ENCODE results near the gene SMC6.

Gene SMC6

GRCh38 chr2:17646838-17647701 lies 106.5 kb downstream of the SMC6 start:
- DNase-seq (ENCODE audit: low spot score): no peak

- DNase-seq (ENCODE audit: low spot score): peak; percentile 81
Measured at GRCh38 chr2:17646081-17646554, 107.5 kb downstream of the SMC6 start.

DNA sequence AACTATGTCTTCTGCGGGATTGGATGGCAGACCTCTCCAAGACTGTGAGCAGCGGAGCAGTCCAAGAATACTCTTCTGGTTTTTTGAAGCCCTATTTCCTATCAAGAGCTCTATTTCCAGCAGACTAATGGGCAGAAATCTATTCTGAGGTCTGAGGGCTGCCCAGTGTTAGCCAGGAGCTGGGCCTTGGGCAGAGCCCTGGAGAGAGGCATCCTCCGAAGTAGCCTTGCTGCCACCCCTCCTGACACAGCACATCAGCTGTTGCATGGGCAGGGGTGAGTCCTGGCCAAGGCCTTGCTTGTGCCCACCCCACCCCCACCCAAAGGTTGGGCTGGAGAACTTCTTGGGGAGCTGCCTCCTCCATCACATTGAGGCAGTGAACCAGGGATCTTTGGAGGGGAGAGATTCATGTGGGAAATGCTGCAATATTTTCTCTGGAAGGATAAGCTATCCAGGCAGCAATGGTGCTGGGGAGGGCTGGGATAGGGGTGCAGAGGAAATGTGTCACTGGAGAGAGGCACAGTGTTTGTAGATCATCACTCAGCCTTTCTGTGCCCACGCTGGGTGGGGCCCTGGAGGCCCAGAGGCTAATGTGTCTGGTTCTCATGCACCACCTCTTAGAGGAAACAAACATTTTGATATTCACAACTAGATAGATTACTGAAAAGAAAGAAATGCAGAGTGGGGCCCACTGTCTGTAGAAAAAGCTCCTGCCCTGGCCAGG lies 108.5 kb downstream of the SMC6 start:
- DNase-seq (ENCODE audit: low spot score): no peak

DNA sequence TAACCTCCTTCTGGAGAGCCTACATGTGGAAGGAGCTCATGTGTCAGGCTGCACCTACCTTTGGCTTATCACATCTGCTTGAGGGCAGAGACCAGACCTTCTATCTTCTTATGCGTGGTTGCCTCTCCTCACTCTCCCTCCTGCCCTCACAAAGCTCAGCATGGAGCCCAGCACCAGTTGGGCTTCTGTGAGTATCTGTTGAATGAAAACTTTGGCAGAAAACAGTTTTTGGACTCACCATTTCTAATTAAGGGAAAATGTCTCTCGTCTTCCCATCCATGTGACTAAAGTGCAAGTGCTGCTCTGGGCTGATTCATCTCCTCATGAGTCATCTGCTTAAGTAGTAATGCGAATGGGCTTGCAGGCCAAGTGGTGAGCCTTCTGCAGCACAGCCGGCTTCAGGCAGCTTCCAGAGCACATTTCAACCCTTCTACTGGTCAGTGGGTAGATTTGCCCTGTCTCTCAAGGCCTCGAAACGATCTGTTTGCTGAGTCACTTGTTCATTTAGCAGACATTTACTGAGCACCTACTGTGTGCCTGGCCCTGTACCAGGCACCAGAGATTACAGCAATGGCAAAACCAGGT lies 110.5 kb downstream of the SMC6 start:
- DNase-seq (ENCODE audit: low spot score): no peak

DNA sequence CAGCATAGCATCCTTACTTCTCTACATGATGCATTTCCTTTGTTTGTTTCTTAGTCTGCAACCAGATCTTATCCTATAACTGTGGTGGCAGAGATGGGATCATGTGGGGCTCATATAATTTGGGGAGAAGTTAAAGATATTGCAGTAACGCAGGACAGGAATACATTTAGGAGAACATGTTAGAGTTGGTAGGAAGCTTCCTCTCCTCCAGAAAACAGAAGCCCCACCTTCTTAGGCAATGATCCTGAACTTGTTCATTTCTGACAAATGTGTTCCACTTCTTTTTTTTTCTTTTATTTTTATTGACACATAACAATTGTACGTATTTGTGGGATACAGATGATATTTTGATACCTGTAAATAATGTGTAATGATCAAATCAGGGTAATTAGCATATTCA lies 113.2 kb downstream of the SMC6 start:
- no peak for DNase-seq (ENCODE audit: low spot score)

DNA sequence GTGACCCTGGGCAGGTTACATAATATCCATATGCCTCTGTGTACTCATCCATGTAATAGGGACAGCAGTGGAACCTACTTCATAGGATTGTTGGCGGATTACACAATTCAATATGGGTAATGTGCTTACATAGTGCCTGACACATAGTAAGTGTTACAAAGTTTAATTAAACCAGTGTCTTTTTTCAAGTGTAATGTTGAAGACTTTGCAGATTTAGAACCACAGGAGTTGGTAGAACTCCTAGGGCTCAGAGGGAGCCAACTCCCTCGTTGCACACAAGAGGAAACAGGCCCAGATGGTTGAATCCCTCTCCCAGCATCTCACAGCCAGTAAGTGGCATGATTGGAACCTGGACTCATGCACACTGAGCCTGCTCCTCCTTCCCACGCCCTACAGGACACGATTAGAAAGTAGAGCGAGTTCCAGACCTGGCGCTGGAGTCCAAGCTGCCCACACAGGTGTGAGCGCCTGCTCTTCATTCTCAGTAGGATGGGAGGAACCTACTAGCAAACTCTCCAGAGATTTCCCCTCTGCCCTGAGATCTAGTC lies 115.3 kb downstream of the SMC6 start:
- no peak for DNase-seq (ENCODE audit: low spot score)

DNA sequence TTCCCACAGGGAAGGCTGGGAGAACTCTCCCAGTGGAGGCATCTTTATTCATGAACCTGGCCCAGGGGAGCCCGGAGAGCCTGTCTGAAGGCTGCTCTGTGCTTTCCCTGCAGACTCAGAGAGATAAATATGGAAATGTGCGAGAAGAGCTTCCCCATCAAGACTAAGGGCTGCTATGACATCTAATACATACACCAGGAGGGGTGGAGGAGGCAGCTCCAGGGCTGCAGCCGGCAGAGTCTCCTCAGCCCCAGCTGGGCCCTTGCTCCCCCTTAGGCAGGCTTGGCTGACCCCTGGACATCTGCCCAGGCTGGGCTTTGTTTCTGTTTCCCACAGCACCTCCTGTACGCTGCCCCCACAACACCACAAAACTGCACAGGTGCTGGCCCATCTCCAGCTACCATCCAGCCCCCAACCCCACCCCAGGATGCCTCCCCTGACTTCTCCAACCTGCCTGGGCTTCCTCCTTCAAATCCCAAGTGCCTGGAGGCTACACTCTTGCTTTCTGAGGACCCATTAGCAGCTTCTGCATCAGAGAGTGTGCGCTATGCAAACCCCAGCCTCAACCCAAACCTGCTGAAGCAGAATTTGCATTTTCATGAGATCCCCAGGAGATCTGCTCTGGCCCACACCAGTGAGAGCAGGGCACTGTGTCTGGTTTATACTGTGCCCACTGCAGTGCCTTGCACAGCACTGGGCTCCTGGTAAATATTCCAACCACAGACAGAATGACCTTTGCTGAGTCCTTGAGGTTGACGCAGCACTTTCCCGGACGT lies 116.3 kb downstream of the SMC6 start:
- no peak for DNase-seq (ENCODE audit: low spot score)

- no peak for DNase-seq (ENCODE audit: low spot score)
Measured at GRCh38 chr2:17636257-17636656, 117.4 kb downstream of the SMC6 start.

DNA sequence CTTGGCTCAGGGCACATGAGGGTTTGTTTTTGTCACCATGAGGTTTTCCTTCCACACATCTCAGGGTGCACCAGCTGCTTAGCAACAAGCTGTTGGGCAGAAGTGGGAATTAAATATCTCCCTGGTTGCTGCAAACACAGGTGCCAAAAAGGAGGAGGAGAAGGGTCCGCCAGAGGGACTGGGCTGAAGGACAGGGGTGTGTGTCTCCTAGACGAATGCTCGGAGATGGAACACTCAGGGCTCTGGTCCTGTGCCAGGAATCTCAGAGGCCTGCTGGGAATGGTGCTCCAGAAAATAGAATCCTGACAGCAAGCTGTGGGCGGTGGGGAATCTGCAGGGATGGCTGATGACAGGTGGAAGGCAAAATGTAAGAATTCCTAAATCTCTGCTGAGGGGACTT lies 118.6 kb downstream of the SMC6 start:
- DNase-seq (ENCODE audit: low spot score): no peak

DNA sequence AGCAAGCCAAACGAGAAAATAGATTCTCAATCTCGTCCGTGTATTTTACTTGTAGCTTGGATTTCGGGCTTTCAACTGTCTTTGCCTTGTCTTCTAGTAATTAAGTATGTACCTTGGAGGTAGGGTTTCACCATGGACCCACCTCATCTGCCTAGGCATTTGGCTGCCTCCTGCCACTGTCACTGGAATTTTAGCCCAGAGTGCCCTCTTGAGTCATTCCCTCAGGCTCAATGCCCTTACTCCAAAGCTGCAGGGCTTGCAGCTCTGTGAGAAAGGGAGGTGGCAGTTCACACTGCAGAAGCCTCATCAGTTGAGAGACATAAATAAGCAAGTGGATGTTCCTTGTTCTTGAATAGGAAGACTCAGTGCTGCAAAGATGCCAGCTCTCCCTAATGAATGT lies 123.5 kb downstream of the SMC6 start:
- DNase-seq (ENCODE audit: low spot score): no peak

GRCh38 chr2:17628349-17629261 lies 125.0 kb downstream of the SMC6 start:
- DNase-seq (ENCODE audit: low spot score): no peak

DNA sequence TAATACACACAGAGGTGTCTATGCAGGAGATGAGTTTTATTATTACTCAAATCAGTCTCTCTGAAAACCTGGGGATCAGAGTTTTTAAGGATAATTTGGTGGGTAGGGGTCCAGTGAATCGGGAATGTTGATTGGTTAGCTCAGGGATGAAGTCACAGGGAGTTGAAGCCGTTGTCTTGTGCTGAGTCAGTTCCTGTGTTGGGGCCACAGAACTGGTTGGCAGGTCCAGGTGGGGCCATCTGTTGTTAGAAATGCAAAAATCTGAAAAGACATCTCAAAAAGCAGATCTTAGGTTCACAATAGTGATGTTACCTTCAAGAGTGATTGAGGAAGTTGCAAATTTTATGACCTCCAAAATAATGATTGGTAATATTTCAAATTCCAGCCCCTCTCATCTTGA lies 126.2 kb downstream of the SMC6 start:
- DNase-seq (ENCODE audit: low spot score): no peak

DNA sequence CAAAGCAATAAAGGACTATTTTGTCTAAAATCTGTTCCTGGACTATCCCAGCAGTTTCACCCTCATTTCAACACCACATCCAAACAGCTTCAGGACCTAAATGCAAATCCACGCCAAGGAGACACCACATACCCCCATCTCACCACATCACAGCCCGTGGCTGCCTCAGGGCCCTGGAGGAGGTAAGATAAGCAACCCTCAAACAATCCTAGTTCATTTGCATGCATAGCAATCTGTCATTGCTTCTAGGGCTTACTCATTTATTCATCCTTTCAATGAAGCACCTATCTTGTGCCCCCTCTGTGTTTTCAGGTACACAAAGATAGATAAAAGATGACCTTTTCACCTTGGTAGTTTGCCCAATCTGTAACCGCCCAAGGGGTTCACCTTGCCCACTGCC lies 126.6 kb downstream of the SMC6 start:
- DNase-seq (ENCODE audit: low spot score): no peak

DNA sequence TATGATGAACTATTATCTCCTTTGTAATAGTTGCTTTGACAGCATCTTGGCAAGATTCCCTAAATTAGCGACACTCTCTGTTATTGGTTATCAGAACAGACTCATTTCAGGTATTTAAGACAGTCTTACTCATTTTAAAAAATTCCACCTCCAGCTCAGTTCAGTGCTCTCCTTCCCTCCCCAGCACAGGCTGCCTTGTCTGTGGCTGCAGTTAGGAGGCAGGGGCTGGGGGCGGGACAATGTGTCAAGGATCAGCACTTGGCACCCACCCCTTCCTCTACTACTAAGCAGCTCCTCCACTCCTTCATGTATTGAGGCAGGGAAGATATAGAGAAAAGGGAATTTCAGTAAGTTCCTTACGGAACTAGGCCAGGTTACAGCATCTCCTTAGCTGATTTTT lies 128.2 kb downstream of the SMC6 start:
- DNase-seq (ENCODE audit: low spot score): no peak

GRCh38 chr2:17621781-17622180 lies 131.8 kb downstream of the SMC6 start:
- DNase-seq (ENCODE audit: low spot score): no peak

- DNase-seq (ENCODE audit: low spot score): no peak
Measured at GRCh38 chr2:17620841-17621240, 132.8 kb downstream of the SMC6 start.

GRCh38 chr2:17620280-17620679 lies 133.3 kb downstream of the SMC6 start:
- no peak for DNase-seq (ENCODE audit: low spot score)

DNA sequence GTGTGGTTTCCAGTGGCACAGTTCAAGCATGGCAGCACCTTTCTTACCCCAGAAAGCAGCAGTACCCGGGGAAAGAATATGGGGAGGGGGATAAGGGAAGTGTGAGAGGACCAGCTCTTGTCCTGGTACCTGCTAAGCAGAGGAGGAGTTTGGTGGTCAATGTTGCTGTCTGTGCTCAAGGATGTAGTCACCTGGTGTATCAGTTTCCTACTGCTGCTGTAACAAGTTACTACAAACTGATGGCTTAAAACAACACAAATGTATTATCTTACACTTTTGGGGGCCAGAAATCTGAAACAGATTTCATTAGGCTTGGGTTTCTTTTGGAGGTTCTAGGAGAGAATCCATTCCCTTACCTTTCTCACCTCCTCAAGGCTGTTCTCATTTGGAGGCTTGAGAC lies 135.7 kb downstream of the SMC6 start:
- no peak for DNase-seq (ENCODE audit: low spot score)

DNA sequence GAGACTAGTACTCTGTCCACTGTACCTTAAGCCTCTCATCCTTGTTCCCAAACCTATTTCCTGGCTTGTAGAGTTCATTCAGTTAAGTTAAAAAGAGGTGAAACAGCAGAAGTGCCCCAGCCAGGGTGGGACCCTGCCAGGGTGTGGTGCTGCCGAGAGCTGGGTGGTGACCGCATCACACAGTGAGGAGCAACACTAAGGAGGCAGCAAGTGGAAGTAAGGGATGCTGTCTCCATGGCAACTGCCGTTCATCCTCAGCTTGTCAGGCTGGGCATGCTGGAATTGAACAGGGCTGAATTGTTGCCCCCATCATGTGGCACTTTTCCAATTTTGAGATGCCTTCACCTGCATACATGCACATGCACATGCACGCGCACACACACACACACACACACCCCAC lies 136.1 kb downstream of the SMC6 start:
- DNase-seq (ENCODE audit: low spot score): no peak

GRCh38 chr2:17616405-17616804 lies 137.2 kb downstream of the SMC6 start:
- no peak for DNase-seq (ENCODE audit: low spot score)

Data from NAMALWA (cell line).